OCI-LY1 (cell line): Measurements from ENCODE around the gene P3H3.

Experiments used
- H2AFZ ChIP-seq: fragments of 200-600 bp; sonication (generic), shearing (Covaris generic); 2 replicates; pipeline ENCODE4 v1.6.0; 2014; ENCODE audit warnings: antibody characterized with exemption, mild to moderate bottlenecking, low read length
- H3F3A ChIP-seq: fragments of 200-600 bp; sonication (generic), shearing (Covaris generic); 2 replicates; pipeline ENCODE4 v1.6.0; 2014; ENCODE audit warnings: mild to moderate bottlenecking, antibody characterized with exemption, low read length, moderate library complexity; ENCODE audit not compliant: insufficient read depth
- H3K27ac ChIP-seq: fragments of 200-600 bp; sonication (generic); 2 replicates; pipeline ENCODE4 v1.5.1; 2014; ENCODE audit warnings: low read length, mixed run types, mild to moderate bottlenecking, low read depth; ENCODE audit not compliant: poor library complexity, severe bottlenecking
- H3K27me3 ChIP-seq: fragments of 200-600 bp; sonication (generic); 2 replicates; pipeline ENCODE4 v1.6.0; 2014; ENCODE audit warnings: antibody characterized with exemption, mild to moderate bottlenecking, low read length, moderate library complexity; ENCODE audit not compliant: insufficient read depth
- H3K36me3 ChIP-seq: fragments of 200-600 bp; sonication (generic); 2 replicates; pipeline ENCODE4 v1.6.1; 2014; ENCODE audit warnings: mild to moderate bottlenecking, antibody characterized with exemption, low read length, moderate library complexity, mixed read lengths; ENCODE audit not compliant: insufficient read depth
- H3K4me1 ChIP-seq: fragments of 200-600 bp; sonication (generic); 2 replicates; pipeline ENCODE4 v1.5.1; 2014; ENCODE audit warnings: mild to moderate bottlenecking, low read length, moderate library complexity; ENCODE audit not compliant: insufficient read depth, severe bottlenecking
- H3K4me2 ChIP-seq: fragments of 200-600 bp; sonication (generic), shearing (Covaris generic); 2 replicates; pipeline ENCODE4 v1.6.1; 2014; ENCODE audit warnings: low read length
- H3K4me3 ChIP-seq: fragments of 200-600 bp; sonication (generic); 2 replicates; pipeline ENCODE4 v1.5.1; 2014; ENCODE audit warnings: low read length, low read depth, mild to moderate bottlenecking, mixed read lengths; ENCODE audit not compliant: poor library complexity, severe bottlenecking
- H3K79me2 ChIP-seq: fragments of 200-600 bp; shearing (Covaris generic); 2 replicates; pipeline ENCODE4 v1.6.1; 2016; ENCODE audit warnings: mixed run types, low read length, mixed read lengths; ENCODE audit not compliant: insufficient read depth
- H3K9ac ChIP-seq: fragments of 200-600 bp; sonication (generic), shearing (Covaris generic); 2 replicates; pipeline ENCODE4 v1.6.1; 2014; ENCODE audit warnings: mild to moderate bottlenecking, low read length, mixed read lengths
- H3K9me2 ChIP-seq: fragments of 200-600 bp; sonication (generic), shearing (Covaris generic); 2 replicates; pipeline ENCODE4 v1.6.1; 2014; ENCODE audit warnings: low read depth, mild to moderate bottlenecking, low read length, mixed read lengths
- H3K9me3 ChIP-seq: fragments of 200-600 bp; shearing (Covaris generic); 2 replicates; pipeline ENCODE4 v1.6.1; 2014; ENCODE audit warnings: low read length, mixed read lengths
- H4K20me1 ChIP-seq: fragments of 200-600 bp; sonication (generic), shearing (Covaris generic); 2 replicates; pipeline ENCODE4 v1.6.0; 2016; ENCODE audit warnings: mild to moderate bottlenecking, low read length; ENCODE audit not compliant: insufficient read depth
- EZH2 ChIP-seq: fragments of 200-600 bp; sonication (generic), shearing (Covaris generic); IDR thresholded peaks from 2 replicates; pipeline ENCODE4 v1.8.0; 2017; ENCODE audit warnings: borderline replicate concordance, mixed run types, mild to moderate bottlenecking, antibody characterized with exemption, low read length, moderate library complexity, mixed read lengths
- TF ChIP-seq, protein P1 (sequence below): fragments of 200-600 bp; sonication (generic), shearing (Covaris generic); IDR thresholded peaks from 2 replicates; pipeline ENCODE4 v1.5.1; 2017; ENCODE audit warnings: mild to moderate bottlenecking, antibody characterized with exemption, low read length, moderate library complexity, mixed read lengths

Gene P3H3

DNA sequence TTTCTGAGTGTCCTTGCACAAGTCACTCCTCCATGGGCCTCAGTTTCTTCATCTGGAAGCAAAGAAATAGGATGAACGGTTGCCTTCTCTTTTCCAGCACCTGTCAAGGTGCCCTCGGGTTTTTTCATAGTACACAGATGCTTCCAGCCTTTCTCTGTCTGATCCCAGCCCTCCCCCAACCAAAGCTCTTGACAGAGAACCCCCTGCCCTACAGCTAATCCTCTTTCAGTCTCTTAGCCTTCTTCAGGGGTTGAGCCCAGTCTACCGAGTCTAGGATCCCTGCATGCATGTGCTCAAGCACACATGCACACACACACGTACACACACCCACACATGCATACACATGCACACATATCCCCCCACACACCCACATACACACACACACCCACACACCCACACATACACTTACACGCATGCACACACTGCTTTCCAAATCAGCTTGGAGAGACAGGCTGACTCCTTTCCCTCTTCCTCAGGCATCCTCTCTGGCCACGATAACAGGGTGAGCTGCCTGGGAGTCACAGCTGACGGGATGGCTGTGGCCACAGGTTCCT, 18.2 kb downstream of the P3H3 start:
- no peak overlapping the region for H2AFZ ChIP-seq
- H3K27me3 ChIP-seq = no peaks in the 10 kb centered on the region
- H3F3A ChIP-seq = 0 out of 2 replicates have a peak, but pooled peaks cover 3% of the 10 kb centered on the region
- no peaks in the 10 kb centered on the region for H4K20me1 ChIP-seq
- no peak overlapping the region for H3K4me2 ChIP-seq
- TF ChIP-seq, protein P1, sequence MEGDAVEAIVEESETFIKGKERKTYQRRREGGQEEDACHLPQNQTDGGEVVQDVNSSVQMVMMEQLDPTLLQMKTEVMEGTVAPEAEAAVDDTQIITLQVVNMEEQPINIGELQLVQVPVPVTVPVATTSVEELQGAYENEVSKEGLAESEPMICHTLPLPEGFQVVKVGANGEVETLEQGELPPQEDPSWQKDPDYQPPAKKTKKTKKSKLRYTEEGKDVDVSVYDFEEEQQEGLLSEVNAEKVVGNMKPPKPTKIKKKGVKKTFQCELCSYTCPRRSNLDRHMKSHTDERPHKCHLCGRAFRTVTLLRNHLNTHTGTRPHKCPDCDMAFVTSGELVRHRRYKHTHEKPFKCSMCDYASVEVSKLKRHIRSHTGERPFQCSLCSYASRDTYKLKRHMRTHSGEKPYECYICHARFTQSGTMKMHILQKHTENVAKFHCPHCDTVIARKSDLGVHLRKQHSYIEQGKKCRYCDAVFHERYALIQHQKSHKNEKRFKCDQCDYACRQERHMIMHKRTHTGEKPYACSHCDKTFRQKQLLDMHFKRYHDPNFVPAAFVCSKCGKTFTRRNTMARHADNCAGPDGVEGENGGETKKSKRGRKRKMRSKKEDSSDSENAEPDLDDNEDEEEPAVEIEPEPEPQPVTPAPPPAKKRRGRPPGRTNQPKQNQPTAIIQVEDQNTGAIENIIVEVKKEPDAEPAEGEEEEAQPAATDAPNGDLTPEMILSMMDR = no peak
- no peak for TF ChIP-seq EZH2
- H3K9ac ChIP-seq = no peak overlapping the region
- no peak overlapping the region for H3K4me3 ChIP-seq
- H3K79me2 ChIP-seq = peaks cover 8% of the 10 kb centered on the region
- peaks cover 43% of the 10 kb centered on the region for H3K36me3 ChIP-seq
- H3K9me2 ChIP-seq = no peaks in the 10 kb centered on the region
- no peaks in the 10 kb centered on the region for H3K9me3 ChIP-seq
- peaks cover 39% of the 10 kb centered on the region for H3K4me1 ChIP-seq
- H3K27ac ChIP-seq = no peak overlapping the region

DNA sequence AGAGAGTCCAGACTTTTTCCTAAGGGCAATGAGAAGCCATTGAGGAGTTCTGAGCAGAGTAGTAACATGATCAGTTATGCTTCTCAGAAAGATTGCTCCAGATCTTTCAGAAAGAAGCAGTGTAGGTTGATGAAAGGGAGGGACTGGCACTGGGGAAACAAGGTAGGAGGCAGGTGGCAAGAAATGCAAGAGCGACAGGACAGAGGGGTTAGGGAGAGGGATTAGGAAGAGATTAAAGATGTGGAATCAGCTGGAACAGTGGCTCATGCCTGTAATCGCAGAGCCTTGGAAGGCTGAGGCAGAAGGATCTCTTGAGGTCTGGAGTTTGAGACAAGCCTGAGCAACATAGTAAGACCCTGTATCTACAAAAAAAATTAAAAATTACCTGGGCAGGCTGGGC, 19.5 kb downstream of the P3H3 start:
- Histone ChIP-seq H3K36me3 (peaks cover 43% of the 10 kb centered on the region), H3K79me2 (peaks cover 8% of the 10 kb centered on the region), H3K4me3 (no peak overlapping the region), H3K4me1 (peaks cover 34% of the 10 kb centered on the region), H2AFZ (no peak overlapping the region), H3K27ac (no peak overlapping the region), H3K9me3 (no peaks in the 10 kb centered on the region), H3K4me2 (no peak overlapping the region), H4K20me1 (no peaks in the 10 kb centered on the region), H3K9ac (no peak overlapping the region), H3K9me2 (no peaks in the 10 kb centered on the region), H3F3A (0 out of 2 replicates have a peak, but pooled peaks cover 3% of the 10 kb centered on the region), H3K27me3 (no peaks in the 10 kb centered on the region)
- TF ChIP-seq, protein P1 = no peak
- no peak for TF ChIP-seq EZH2

DNA sequence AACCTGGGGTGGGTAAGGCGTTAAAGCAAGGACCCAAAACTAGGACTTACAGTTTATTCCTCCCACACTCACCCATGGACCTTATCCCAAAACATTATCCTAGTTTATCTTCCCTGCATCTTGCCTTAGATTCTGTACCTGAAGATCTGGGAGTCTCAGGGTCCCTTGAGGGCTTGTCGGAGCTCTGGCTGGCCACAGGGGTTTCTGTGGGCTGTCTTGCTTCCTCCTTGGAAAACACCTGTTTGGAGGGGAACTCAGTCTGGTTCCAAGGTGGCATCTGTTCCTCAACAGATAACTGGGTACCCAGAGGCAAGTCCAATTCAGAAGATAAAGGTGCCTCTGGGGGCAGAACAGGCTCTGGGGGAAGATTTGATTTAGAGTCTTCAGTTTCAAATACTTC, 21.2 kb downstream of the P3H3 start:
- H2AFZ ChIP-seq = no peak overlapping the region
- peaks cover 36% of the 10 kb centered on the region for H3K4me1 ChIP-seq
- H3K79me2 ChIP-seq = peaks cover 20% of the 10 kb centered on the region
- no peak overlapping the region for H3K27ac ChIP-seq
- peaks cover 43% of the 10 kb centered on the region for H3K36me3 ChIP-seq
- H3F3A ChIP-seq = 0 out of 2 replicates have a peak, but pooled peaks cover 3% of the 10 kb centered on the region
- H3K9ac ChIP-seq = peak overlapping the region; percentile 93; the same call in 1 of the 2 replicates
- no peaks in the 10 kb centered on the region for H3K27me3 ChIP-seq
- no peaks in the 10 kb centered on the region for H3K9me3 ChIP-seq
- H3K9me2 ChIP-seq = no peaks in the 10 kb centered on the region
- peak overlapping the region; percentile 80 for H3K4me3 ChIP-seq
- TF ChIP-seq, protein P1 = no peak
- no peak for TF ChIP-seq EZH2
- no peaks in the 10 kb centered on the region for H4K20me1 ChIP-seq
- H3K4me2 ChIP-seq = peak overlapping the region; percentile 83; the same call in 1 of the 2 replicates
